WTC11 (cell line): ENCODE measurements around the gene RAB1A.

ENCODE experiments used
- ATF3 ChIP-seq: sonication (generic); formaldehyde crosslinking; conservative IDR thresholded peaks from 2 replicates; pipeline ENCODE4 v1.8.1; 2022; ENCODE audit warnings: mild to moderate bottlenecking, missing genetic modification reagents
- CTCF ChIP-seq: fragments of 200-600 bp; IDR thresholded peaks from 2 replicates; pipeline ENCODE4 v1.8.0; 2022; ENCODE audit warnings: antibody characterized with exemption
- ESRRA ChIP-seq: sonication (generic); formaldehyde crosslinking; IDR thresholded peaks from 2 replicates; pipeline ENCODE4 v1.8.1; 2022; ENCODE audit warnings: mild to moderate bottlenecking, missing genetic modification reagents, borderline replicate concordance
- FOXP4 ChIP-seq: sonication (generic); formaldehyde crosslinking; IDR thresholded peaks from 2 replicates; pipeline ENCODE4 v1.8.0; 2022; ENCODE audit warnings: mild to moderate bottlenecking, missing genetic modification reagents
- HMGXB4 ChIP-seq: sonication (generic); formaldehyde crosslinking; IDR thresholded peaks from 2 replicates; pipeline ENCODE4 v1.8.1; 2023; ENCODE audit warnings: mild to moderate bottlenecking, moderate library complexity, missing genetic modification reagents
- IRF1 ChIP-seq: sonication (generic); formaldehyde crosslinking; IDR thresholded peaks from 2 replicates; pipeline ENCODE4 v1.8.0; 2023; ENCODE audit warnings: missing genetic modification reagents
- JUN ChIP-seq: sonication (generic); formaldehyde crosslinking; IDR thresholded peaks from 2 replicates; pipeline ENCODE4 v1.8.0; 2023; ENCODE audit warnings: mild to moderate bottlenecking, missing genetic modification reagents
- MAX ChIP-seq: sonication (generic); formaldehyde crosslinking; IDR thresholded peaks from 2 replicates; pipeline ENCODE4 v1.8.0; 2022; ENCODE audit warnings: mild to moderate bottlenecking, missing genetic modification reagents
- OVOL2 ChIP-seq: fragments of 250-450 bp; sonication (Bioruptor Pico); IDR thresholded peaks from 2 replicates; pipeline ENCODE4 v1.9.0; 2021; ENCODE audit warnings: mild to moderate bottlenecking, borderline replicate concordance
- TEAD4 ChIP-seq: sonication (generic); formaldehyde crosslinking; IDR thresholded peaks from 2 replicates; pipeline ENCODE4 v1.8.0; 2022; ENCODE audit warnings: mild to moderate bottlenecking, missing genetic modification reagents
- TF ChIP-seq, protein P1 (sequence below): sonication (generic); formaldehyde crosslinking; IDR thresholded peaks from 2 replicates; pipeline ENCODE4 v1.8.1; 2022; ENCODE audit warnings: low read depth, mild to moderate bottlenecking, moderate library complexity, missing genetic modification reagents, borderline replicate concordance
- TF ChIP-seq, protein P2 (sequence below): fragments of 250-450 bp; sonication (Bioruptor Pico); IDR thresholded peaks from 2 replicates; pipeline ENCODE4 v2.1.2; 2022; ENCODE audit warnings: mild to moderate bottlenecking, moderate library complexity

GRCh38 chr2:65057391-65058052, 72.4 kb downstream of the RAB1A start:
- TF ChIP-seq, protein P1, sequence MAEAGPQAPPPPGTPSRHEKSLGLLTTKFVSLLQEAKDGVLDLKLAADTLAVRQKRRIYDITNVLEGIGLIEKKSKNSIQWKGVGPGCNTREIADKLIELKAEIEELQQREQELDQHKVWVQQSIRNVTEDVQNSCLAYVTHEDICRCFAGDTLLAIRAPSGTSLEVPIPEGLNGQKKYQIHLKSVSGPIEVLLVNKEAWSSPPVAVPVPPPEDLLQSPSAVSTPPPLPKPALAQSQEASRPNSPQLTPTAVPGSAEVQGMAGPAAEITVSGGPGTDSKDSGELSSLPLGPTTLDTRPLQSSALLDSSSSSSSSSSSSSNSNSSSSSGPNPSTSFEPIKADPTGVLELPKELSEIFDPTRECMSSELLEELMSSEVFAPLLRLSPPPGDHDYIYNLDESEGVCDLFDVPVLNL (CRISPR knock-in tag) = no peak
- no peak for TF ChIP-seq ATF3 (CRISPR knock-in tag)
- TF ChIP-seq CTCF = no peak
- no peak for TF ChIP-seq ESRRA (CRISPR knock-in tag)
- TF ChIP-seq, protein P2, sequence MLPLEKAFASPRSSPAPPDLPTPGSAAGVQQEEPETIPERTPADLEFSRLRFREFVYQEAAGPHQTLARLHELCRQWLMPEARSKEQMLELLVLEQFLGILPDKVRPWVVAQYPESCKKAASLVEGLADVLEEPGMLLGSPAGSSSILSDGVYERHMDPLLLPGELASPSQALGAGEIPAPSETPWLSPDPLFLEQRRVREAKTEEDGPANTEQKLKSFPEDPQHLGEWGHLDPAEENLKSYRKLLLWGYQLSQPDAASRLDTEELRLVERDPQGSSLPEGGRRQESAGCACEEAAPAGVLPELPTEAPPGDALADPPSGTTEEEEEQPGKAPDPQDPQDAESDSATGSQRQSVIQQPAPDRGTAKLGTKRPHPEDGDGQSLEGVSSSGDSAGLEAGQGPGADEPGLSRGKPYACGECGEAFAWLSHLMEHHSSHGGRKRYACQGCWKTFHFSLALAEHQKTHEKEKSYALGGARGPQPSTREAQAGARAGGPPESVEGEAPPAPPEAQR (CRISPR knock-in tag) = no peak
- TF ChIP-seq OVOL2 (CRISPR knock-in tag) = no peak
- no peak for TF ChIP-seq HMGXB4 (CRISPR knock-in tag)
- TF ChIP-seq TEAD4 (CRISPR knock-in tag) = no peak
- TF ChIP-seq FOXP4 (CRISPR knock-in tag) = no peak
- TF ChIP-seq MAX (CRISPR knock-in tag) = no peak
- no peak for TF ChIP-seq IRF1 (CRISPR knock-in tag)
- no peak for TF ChIP-seq JUN (CRISPR knock-in tag)
